H1 (cell line): ENCODE measurements around the gene PKD2L2. TPM values are rescaled to one million over a fixed set of nuclear protein-coding genes. Genes with fewer than 3 reads are reported as not detected.

Experiments
- SRF ChIP-seq: IDR thresholded peaks from 2 replicates; pipeline ENCODE4 v1.6.1; 2011; ENCODE audit warnings: mild to moderate bottlenecking, low read depth, low read length, moderate library complexity
- YY1 ChIP-seq: IDR thresholded peaks from 2 replicates; pipeline ENCODE4 v1.6.1; 2011; ENCODE audit warnings: low read depth, mild to moderate bottlenecking, low read length
- polyA plus RNA-seq, 7 experiments: library from polyadenylated mRNA; depleted of rRNA in 3 of 7; stranded (reverse) in 5 of 7; unstranded in 2 of 7; fragments of >200 nt in 5 of 7; fragments of 200-250 nt in 2 of 7; gene quantifications; 1 replicate in 5 of 7; 2 replicates in 1 of 7; 4 replicates in 1 of 7; pipeline versions ENCODE4 v1.2.1 to v1.2.3, GENCODE V29; 2011 to 2013; ENCODE audit warnings: missing spikeins in 2 of 7, mixed read lengths in 2 of 7
- total RNA-seq: library from RNA; stranded (reverse); fragmentation: NEBNext Ultra II Directional; extraction: Animal tissue kit (Norgen Biotek cat#: 25700); gene quantifications from 2 replicates; pipeline ENCODE4 v1.2.1, GENCODE V29; 2021
- TF ChIP-seq, protein P1 (sequence below): fragments of 300-600 bp; sonication (generic); IDR thresholded peaks from 2 replicates; pipeline ENCODE4 v1.7.1; 2012; ENCODE audit warnings: low read length, moderate library complexity, mild to moderate bottlenecking, inconsistent platforms; ENCODE audit not compliant: insufficient replicate concordance

Gene PKD2L2
- total and polyA plus RNA-seq, 2 of the 8 experiments (the other 6 are each of a cell fraction or from before 2014, with no cell fraction given) = not detected

DNA sequence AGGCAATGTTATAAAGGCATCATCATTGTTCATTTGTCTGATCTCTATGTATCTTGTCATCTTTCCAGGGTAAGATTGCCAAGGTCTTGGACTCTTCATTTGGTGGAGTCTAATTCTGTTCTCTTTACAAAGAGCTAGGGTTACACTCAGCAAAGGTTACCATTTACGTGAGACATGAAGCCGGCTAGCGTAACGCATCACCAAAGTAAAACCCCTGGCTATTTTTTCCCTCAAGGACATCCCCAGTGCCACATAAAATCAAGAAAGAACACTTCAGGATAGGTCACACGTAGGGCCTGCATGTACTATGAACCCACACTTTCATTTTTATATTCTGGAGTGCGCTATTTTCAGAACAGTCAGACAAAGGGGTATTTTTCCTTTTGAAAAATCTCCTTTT, 41.6 kb upstream of the PKD2L2 start (continued):
- TF ChIP-seq, protein P1, sequence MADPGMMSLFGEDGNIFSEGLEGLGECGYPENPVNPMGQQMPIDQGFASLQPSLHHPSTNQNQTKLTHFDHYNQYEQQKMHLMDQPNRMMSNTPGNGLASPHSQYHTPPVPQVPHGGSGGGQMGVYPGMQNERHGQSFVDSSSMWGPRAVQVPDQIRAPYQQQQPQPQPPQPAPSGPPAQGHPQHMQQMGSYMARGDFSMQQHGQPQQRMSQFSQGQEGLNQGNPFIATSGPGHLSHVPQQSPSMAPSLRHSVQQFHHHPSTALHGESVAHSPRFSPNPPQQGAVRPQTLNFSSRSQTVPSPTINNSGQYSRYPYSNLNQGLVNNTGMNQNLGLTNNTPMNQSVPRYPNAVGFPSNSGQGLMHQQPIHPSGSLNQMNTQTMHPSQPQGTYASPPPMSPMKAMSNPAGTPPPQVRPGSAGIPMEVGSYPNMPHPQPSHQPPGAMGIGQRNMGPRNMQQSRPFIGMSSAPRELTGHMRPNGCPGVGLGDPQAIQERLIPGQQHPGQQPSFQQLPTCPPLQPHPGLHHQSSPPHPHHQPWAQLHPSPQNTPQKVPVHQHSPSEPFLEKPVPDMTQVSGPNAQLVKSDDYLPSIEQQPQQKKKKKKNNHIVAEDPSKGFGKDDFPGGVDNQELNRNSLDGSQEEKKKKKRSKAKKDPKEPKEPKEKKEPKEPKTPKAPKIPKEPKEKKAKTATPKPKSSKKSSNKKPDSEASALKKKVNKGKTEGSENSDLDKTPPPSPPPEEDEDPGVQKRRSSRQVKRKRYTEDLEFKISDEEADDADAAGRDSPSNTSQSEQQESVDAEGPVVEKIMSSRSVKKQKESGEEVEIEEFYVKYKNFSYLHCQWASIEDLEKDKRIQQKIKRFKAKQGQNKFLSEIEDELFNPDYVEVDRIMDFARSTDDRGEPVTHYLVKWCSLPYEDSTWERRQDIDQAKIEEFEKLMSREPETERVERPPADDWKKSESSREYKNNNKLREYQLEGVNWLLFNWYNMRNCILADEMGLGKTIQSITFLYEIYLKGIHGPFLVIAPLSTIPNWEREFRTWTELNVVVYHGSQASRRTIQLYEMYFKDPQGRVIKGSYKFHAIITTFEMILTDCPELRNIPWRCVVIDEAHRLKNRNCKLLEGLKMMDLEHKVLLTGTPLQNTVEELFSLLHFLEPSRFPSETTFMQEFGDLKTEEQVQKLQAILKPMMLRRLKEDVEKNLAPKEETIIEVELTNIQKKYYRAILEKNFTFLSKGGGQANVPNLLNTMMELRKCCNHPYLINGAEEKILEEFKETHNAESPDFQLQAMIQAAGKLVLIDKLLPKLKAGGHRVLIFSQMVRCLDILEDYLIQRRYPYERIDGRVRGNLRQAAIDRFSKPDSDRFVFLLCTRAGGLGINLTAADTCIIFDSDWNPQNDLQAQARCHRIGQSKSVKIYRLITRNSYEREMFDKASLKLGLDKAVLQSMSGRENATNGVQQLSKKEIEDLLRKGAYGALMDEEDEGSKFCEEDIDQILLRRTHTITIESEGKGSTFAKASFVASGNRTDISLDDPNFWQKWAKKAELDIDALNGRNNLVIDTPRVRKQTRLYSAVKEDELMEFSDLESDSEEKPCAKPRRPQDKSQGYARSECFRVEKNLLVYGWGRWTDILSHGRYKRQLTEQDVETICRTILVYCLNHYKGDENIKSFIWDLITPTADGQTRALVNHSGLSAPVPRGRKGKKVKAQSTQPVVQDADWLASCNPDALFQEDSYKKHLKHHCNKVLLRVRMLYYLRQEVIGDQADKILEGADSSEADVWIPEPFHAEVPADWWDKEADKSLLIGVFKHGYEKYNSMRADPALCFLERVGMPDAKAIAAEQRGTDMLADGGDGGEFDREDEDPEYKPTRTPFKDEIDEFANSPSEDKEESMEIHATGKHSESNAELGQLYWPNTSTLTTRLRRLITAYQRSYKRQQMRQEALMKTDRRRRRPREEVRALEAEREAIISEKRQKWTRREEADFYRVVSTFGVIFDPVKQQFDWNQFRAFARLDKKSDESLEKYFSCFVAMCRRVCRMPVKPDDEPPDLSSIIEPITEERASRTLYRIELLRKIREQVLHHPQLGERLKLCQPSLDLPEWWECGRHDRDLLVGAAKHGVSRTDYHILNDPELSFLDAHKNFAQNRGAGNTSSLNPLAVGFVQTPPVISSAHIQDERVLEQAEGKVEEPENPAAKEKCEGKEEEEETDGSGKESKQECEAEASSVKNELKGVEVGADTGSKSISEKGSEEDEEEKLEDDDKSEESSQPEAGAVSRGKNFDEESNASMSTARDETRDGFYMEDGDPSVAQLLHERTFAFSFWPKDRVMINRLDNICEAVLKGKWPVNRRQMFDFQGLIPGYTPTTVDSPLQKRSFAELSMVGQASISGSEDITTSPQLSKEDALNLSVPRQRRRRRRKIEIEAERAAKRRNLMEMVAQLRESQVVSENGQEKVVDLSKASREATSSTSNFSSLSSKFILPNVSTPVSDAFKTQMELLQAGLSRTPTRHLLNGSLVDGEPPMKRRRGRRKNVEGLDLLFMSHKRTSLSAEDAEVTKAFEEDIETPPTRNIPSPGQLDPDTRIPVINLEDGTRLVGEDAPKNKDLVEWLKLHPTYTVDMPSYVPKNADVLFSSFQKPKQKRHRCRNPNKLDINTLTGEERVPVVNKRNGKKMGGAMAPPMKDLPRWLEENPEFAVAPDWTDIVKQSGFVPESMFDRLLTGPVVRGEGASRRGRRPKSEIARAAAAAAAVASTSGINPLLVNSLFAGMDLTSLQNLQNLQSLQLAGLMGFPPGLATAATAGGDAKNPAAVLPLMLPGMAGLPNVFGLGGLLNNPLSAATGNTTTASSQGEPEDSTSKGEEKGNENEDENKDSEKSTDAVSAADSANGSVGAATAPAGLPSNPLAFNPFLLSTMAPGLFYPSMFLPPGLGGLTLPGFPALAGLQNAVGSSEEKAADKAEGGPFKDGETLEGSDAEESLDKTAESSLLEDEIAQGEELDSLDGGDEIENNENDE = no peak
- TF ChIP-seq SRF (no peak), YY1 (no peak)
